Activated T-cell treated with anti-CD3 and anti-CD28 coated beads for 1 hour (primary cell): ENCODE measurements around the gene SKP1.
"Not testable (repeated sequence)": the region's sequence is repeated elsewhere in the genome, so short reads cannot be mapped to it uniquely, and the experiment has no call there.

Experiments used
- DNase-seq: peaks from one replicate; pipeline ENCODE4 v3.0.0-alpha.2; 2020; ENCODE audit warnings: low read depth

The SKP1 gene

GRCh38 chr5:134177369-134178095, 782 bp upstream of the SKP1 start:
- no peak for DNase-seq

- no peak for DNase-seq
These were observed 734 bp downstream of the SKP1 start for GRCh38 chr5:134175921-134176510.

GRCh38 chr5:134174841-134175839, 1.6 kb downstream of the SKP1 start:
- no peak for DNase-seq

- no peak for DNase-seq
These were observed 4.8 kb downstream of the SKP1 start for GRCh38 chr5:134171972-134172371.

- DNase-seq: no peak
These were observed 14.2 kb downstream of the SKP1 start for GRCh38 chr5:134162592-134162991.

GRCh38 chr5:134161513-134162395, 15.0 kb downstream of the SKP1 start:
- DNase-seq: no peak

GRCh38 chr5:134153657-134154056, 23.1 kb downstream of the SKP1 start:
- no peak for DNase-seq

GRCh38 chr5:134153241-134153640, 23.5 kb downstream of the SKP1 start:
- DNase-seq: no peak

GRCh38 chr5:134152173-134152832, 24.4 kb downstream of the SKP1 start:
- not testable (repeated sequence) for DNase-seq

- DNase-seq: no peak
These were observed 25.0 kb downstream of the SKP1 start for GRCh38 chr5:134151723-134152122.

GRCh38 chr5:134149571-134150303, 27.0 kb downstream of the SKP1 start:
- no peak for DNase-seq

GRCh38 chr5:134148986-134149539, 27.7 kb downstream of the SKP1 start:
- no peak for DNase-seq

GRCh38 chr5:134148316-134148715, 28.4 kb downstream of the SKP1 start:
- no peak for DNase-seq

- no peak for DNase-seq
These were observed 29.9 kb downstream of the SKP1 start for GRCh38 chr5:134146651-134147518.

GRCh38 chr5:134145779-134146581, 30.8 kb downstream of the SKP1 start:
- DNase-seq: peak; percentile 79

- no peak for DNase-seq
These were observed 31.6 kb downstream of the SKP1 start for GRCh38 chr5:134145041-134145757.
